Activated CD4-positive, alpha-beta T cell treated with anti-CD3 and anti-CD28 coated beads, Interleukin-2, Interleukin-4, amounts not matched to agents 100 ng/mL and 50 ng/mL, durations not matched to agents 16 hours and 8 hours (primary cell): ENCODE results near the gene ANKFN1.
A peak's percentile ranks its signal among the peaks of the same experiment; 100 is the strongest.

ENCODE experiments used
- DNase-seq: peaks from one replicate; pipeline ENCODE4 v3.0.0-alpha.2; 2020; ENCODE audit warnings: low spot score

Gene ANKFN1

DNA sequence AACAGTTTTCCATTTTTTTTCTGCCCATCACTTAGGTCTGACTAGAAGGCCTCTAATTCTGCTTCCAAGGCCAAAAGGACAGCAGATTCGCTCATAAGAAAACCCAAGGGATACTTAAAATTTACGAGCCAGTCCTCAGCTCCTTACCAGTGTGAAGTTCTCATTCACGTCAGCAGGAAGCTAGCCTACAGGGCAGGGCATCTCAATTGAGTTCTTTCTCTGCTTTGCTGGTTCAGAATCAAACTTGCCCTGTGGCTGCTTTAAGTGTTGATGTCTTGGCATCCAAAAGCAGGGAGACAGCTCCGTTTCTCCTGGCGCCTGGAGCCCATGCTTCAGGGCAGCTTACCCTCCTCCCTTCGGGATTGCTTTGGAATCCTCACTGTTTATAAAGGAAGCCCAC, 136.0 kb downstream of the ANKFN1 start:
- no peak for DNase-seq

DNA sequence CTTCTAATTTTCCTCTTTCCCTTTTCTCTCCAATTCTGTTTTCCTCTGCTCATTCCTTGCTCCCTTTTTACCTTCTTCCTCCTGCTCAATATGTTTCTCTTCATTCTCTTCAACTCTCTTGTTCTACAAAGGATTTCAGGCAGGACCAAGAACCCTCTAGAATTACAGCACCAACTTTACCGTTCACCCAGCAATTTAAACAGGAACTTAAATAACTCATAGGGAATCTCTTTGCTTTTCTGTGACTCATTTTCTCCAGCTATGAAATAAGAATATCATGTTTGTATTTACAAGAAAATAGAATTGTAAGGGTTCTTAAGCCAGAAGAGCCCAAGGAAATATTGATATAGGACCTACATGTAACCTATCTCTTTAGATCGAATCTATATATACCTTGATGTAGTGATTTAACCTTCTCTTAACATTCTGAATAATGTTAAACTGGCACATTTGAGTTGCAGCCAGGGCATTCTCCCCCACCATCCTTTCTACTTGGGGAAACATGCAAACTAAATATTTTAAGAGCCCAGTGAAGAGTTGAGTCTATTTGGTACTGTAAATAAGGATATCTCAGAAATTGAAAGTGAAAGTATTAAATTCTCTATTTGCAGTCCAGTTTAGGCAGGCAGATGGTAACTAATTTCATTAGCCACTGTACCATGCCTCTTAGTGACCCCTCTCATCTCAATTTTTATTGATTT, 137.0 kb downstream of the ANKFN1 start:
- DNase-seq: no peak

DNA sequence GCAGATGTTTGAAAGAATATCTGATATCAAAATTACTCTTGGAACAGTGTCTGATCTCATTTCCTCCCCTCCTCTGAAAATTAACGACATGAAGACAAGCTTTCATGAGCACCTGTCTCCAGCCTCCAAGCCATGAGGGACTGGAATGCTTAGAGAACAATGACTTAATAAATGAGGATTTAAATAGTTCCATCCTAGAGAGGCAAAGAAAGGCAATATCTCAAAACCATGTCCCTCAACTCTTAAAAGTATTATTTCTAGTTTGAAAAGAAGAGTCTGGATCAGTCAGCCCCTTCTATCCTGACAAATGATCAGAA, 137.5 kb downstream of the ANKFN1 start:
- DNase-seq: no peak

GRCh38 chr17:56291226-56291805, 138.0 kb downstream of the ANKFN1 start:
- no peak for DNase-seq

DNA sequence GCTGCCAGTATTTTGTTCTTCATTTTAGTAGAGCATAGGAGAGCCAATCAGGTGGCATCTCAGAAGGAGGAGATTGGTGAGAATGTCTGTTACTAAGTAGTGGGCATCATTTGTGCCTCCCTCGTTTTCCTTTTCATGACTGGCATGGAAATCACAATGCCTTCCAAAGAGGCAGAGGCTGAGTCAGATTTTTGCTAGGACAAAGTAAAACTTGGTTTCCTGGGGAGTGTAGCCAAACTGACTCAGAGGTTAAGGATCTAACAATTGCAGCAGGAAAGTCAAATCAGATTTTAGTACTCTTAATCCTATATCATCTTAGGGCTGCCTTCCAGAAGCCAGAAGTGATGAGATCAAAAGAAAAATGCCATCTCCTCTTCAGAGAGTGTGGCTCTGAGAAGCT, 138.7 kb downstream of the ANKFN1 start:
- DNase-seq: no peak

GRCh38 chr17:56292578-56292977, 139.3 kb downstream of the ANKFN1 start:
- DNase-seq: no peak

DNA sequence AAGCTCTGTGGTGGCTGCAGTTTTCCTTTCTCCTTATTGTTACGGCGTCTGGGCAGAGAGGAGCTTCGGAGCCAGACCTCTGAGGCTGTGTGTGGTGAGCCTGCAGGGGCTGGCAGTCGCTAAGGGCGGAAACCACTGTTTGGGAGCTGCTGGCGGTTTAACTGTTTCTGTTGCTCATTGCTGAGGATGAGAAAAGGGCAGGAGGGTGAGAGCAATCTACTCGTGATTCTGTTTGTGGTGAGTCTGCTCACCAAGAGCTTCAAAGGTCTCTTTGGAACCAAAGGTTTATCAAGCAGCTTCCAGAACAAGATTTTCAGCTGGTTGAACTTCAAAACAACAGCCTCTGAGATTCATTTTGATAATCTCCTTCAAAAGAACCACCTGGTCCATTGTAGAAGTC, 143.9 kb downstream of the ANKFN1 start:
- peak; percentile 44 for DNase-seq

- no peak for DNase-seq
Observed at GRCh38 chr17:56298846-56299245, 145.6 kb downstream of the ANKFN1 start.

- no peak for DNase-seq
Observed at GRCh38 chr17:56300144-56300543, 146.9 kb downstream of the ANKFN1 start.

GRCh38 chr17:56305007-56305406, 151.7 kb downstream of the ANKFN1 start:
- DNase-seq: no peak

DNA sequence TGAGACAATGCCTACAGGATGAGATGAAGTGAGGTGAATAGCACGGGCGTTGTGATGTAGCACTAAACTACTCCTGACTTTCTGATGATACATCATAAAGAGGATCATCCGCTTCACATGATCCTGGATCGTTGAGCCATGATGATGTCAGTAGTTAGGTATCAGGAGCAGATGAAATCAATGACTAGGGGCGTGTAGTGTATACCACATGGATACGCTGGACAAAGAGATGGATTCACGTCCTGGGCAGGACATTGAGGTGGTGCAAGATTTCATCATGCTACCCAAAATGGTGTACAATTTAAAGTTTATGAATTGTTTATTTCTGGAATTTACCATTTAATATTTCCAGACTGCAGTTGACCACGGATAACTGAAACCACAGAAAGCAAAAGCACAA, 156.6 kb downstream of the ANKFN1 start:
- DNase-seq: no peak

DNA sequence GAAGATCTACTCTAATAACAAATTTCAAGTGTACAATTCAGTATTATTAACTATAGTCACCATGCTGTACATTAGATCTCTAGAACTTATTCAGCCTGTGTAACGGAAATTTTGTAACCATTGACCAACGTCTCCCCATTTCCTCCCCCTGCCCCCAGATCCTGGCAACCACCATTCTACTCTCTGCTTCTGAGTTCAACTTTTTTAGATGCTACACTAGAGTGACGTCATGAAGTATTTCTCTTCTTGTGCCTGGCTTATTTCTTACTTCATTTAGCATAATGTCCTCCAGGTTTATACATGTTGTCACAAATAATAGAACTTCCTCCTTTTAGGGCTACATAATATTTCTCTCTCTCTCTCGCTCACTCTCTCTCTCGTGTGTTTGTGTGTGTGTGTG, 157.5 kb downstream of the ANKFN1 start:
- no peak for DNase-seq

DNA sequence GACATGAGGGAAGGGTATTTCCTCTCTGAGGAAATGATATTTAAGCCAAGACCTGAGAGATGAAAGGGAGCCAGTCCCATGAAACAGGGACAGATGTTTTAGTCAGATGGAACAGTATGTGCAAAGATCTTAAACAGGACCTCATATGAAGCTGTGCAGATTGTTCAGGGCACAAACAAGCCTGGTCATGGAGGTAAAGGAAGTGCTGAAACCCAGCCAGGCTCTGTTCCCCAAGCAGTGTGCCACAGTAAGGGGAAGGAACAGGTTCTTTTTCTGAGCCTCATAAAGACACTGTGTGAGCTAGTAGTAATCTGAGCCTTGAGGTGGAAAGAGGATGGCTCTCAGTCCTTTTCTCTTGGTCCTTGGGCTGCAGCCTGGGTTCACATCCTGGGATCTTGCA, 159.9 kb downstream of the ANKFN1 start:
- no peak for DNase-seq

DNA sequence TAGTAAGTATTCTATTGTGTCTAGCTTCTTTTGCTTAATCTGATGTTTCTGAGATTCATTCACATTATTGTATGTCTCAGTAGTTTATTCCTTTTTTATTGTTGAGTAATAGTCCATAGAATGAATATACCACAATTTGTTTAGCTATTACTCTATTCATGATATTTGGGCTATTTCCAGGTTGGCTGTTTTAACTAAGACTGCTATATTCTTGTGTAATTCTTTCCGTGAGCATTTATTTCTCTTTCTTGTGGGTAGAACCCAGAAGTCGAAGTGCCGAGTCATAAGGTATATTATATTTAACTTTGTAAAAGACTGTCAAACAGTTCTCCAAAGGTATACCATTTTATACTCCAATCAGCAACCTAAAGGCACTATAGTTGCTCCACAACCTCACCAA, 160.8 kb downstream of the ANKFN1 start:
- DNase-seq: no peak

DNA sequence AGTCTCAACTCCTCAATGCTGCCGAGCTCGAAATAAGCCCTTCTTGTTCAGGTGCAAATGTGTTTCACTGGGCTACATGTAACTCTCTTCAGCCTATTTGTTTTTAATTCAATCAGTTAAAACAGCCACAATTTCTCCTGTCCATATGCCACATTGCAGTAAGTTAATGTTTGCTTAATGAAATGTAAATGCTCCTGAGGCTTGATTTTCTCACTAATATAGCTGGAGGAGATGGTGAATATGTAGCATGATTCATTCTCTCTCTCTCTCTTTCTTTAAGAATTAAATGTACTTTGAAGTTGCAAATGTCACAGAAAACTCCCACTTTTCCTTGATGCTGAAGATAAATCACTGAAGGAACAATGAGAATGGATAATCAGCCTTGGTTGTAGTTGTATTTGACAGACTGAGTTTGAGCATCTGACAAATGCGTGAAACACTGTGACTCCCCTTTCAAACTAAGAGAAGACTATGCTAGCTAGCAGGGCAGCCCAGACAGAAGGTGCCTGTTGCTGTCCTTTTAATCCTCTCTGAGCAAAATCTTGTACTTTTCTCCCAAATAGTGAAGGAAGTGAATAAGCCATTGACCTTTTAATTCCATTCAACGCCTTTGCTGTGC, 161.8 kb downstream of the ANKFN1 start:
- DNase-seq: no peak

GRCh38 chr17:56316604-56317003, 163.3 kb downstream of the ANKFN1 start:
- no peak for DNase-seq

DNA sequence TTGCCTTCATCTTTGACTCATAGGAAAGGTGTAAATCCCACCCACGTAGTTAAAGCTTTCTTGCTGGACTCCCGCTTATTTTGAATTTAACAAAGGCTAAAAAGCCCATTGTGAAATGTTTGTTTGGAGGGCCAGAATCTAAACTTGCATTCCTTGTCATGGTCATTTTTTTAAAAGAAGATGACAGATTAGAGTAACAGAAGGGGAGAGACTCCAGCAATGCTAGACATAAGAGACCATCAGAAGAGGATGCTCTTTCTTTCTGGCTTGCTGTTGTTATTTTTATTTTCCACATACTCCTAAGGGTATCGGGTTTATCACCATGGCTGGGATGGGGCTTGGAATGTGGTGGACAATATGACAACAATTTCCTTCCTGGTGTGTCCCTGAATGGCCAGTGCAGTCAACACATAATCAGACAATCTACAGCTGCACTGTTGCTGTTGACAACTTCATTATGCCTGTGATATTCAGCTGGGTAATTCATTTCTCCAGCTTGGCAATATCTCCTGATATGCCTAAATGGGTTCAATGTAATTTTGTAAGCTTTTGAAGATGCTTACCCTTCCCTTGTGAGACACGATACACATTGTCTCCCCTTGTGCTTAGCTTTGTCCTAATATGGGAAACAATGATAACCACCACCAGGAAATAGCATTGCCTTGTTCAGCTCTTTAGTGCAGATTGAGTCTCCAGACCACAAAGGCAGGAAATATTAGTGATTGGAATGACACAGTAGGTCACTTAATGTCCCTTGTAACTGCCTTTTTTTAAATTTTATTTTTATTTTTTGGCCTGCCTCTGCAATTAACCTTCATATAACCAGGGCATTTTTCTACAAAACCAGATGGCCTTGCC, 164.3 kb downstream of the ANKFN1 start:
- no peak for DNase-seq

DNA sequence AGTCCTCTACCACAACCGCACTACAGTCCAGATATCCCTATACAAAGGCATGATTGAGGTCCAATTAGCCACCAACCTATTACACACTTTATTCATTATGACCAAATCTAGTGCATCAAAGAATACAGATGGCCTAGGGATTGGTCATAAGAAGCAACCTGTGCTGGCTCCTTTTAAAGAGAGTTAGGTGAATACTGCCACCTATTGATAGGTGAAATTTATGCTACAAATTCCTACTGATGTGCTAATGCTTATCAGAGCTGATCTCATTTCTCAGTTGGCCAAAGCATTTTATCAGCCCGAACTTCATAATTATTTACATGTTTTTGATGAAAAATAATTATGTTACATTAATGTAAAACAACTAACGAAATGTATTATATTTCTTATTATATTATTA, 166.3 kb downstream of the ANKFN1 start:
- peak; percentile 53 for DNase-seq

DNA sequence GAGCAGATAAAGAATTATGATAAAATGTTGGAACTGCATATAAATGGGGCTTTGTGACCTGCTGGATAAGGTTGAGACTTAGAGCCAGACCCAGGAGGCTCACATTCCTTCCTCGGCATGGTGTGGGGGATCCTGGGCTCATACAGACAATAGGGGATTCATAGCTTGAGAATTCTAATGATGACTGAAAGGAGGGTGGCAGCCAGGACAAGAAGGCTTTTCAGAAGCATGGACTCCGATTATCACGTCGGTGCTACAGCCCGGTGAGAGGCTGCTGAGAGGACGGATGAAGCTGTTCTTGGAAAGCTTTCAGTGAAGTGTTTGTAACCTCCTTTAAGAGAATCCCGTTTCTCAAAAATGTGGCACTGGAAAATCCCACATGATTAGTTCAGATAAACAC, 167.2 kb downstream of the ANKFN1 start:
- DNase-seq: no peak

- no peak for DNase-seq
Observed at GRCh38 chr17:56322991-56323390, 169.7 kb downstream of the ANKFN1 start.

- no peak for DNase-seq
Observed at GRCh38 chr17:56324676-56325075, 171.4 kb downstream of the ANKFN1 start.

- no peak for DNase-seq
Observed at GRCh38 chr17:56325313-56326000, 172.2 kb downstream of the ANKFN1 start.
